GM23338 (cell line): ENCODE data around the gene USP48. TPM values are rescaled to one million over a fixed set of nuclear protein-coding genes. Genes with fewer than 3 reads are reported as not detected.
A peak's percentile ranks its signal among the peaks of the same experiment; 100 is the strongest.

ENCODE experiments used
- ATAC-seq: fragments of 200-7000 bp; cut with Tn5 transposase; 3 replicates; pipeline ENCODE4 v1.9.1; 2020
- DNase-seq: peaks from one replicate; pipeline ENCODE4 v3.0.0-alpha.2; 2015; ENCODE audit warnings: low spot score
- H2AFZ ChIP-seq: fragments of 200-600 bp; sonication (generic); 2 replicates; pipeline ENCODE4 v1.8.0; 2016; ENCODE audit warnings: antibody characterized with exemption, mild to moderate bottlenecking, moderate library complexity
- H3F3A ChIP-seq: fragments of 200-600 bp; sonication (generic); replicated peaks from 2 replicates; pipeline ENCODE4 v1.8.0; 2017; ENCODE audit warnings: antibody characterized with exemption, mixed run types, low read depth
- H3K27ac ChIP-seq: fragments of 200-600 bp; sonication (generic); 2 replicates; pipeline ENCODE4 v1.6.1; 2016; ENCODE audit warnings: low read depth
- H3K27me3 ChIP-seq: fragments of 200-600 bp; sonication (generic); 2 replicates; pipeline ENCODE4 v1.8.0; 2016; ENCODE audit warnings: mild to moderate bottlenecking, mixed run types, moderate library complexity; ENCODE audit not compliant: insufficient read depth
- H3K36me3 ChIP-seq: fragments of 200-600 bp; sonication (generic); 2 replicates; pipeline ENCODE4 v1.8.0; 2016; ENCODE audit warnings: mild to moderate bottlenecking; ENCODE audit not compliant: insufficient read depth
- H3K4me1 ChIP-seq: fragments of 200-600 bp; sonication (generic); 2 replicates; pipeline ENCODE4 v1.8.0; 2016; ENCODE audit warnings: mild to moderate bottlenecking, moderate library complexity; ENCODE audit not compliant: insufficient read depth
- H3K4me2 ChIP-seq: fragments of 200-600 bp; sonication (generic); 2 replicates; pipeline ENCODE4 v1.7.1; 2017; ENCODE audit warnings: mixed run types
- H3K4me3 ChIP-seq: fragments of 200-600 bp; sonication (generic); 2 replicates; pipeline ENCODE4 v1.6.1; 2016; ENCODE audit warnings: mixed run types
- H3K79me2 ChIP-seq: fragments of 200-600 bp; sonication (generic); replicated peaks from 2 replicates; pipeline ENCODE4 v1.8.0; 2017; ENCODE audit warnings: mild to moderate bottlenecking; ENCODE audit not compliant: insufficient read depth
- H3K9me2 ChIP-seq: fragments of 200-600 bp; sonication (generic); 2 replicates; pipeline ENCODE4 v1.8.0; 2017; ENCODE audit not compliant: insufficient read depth
- H4K20me1 ChIP-seq: fragments of 200-600 bp; sonication (generic); replicated peaks from 2 replicates; pipeline ENCODE4 v1.8.0; 2017; ENCODE audit warnings: mild to moderate bottlenecking; ENCODE audit not compliant: insufficient read depth
- H3K27ac Mint-ChIP-seq: 2 replicates; pipeline ENCODE4 v1.8.0; 2020; ENCODE audit warnings: inconsistent platforms, mild to moderate bottlenecking, moderate library complexity, mixed read lengths
- H3K27me3 Mint-ChIP-seq: 3 replicates; pipeline ENCODE4 v1.8.0; 2022; ENCODE audit warnings: low read depth, mild to moderate bottlenecking, moderate library complexity, mixed read lengths, inconsistent platforms; ENCODE audit not compliant: insufficient read depth, poor library complexity
- H3K36me3 Mint-ChIP-seq: 3 replicates; pipeline ENCODE4 v1.8.0; 2021; ENCODE audit warnings: low read depth, mild to moderate bottlenecking, inconsistent platforms, moderate library complexity, mixed read lengths
- H3K4me1 Mint-ChIP-seq: 3 replicates; pipeline ENCODE4 v1.8.0; 2020; ENCODE audit warnings: mild to moderate bottlenecking, inconsistent platforms, mixed read lengths
- H3K4me3 Mint-ChIP-seq: 3 replicates; pipeline ENCODE4 v1.8.0; 2021; ENCODE audit warnings: moderate library complexity, mild to moderate bottlenecking, inconsistent platforms, mixed read lengths
- H3K9me3 Mint-ChIP-seq: 3 replicates; pipeline ENCODE4 v1.8.0; 2020; ENCODE audit warnings: moderate library complexity, mild to moderate bottlenecking, inconsistent platforms, mixed read lengths
- CREB1 ChIP-seq: fragments of 250-450 bp; sonication (Bioruptor Pico); IDR thresholded peaks from 2 replicates; pipeline ENCODE4 v1.5.0; 2020; ENCODE audit warnings: low read depth, mild to moderate bottlenecking, moderate library complexity
- EZH2 ChIP-seq: fragments of 200-600 bp; sonication (generic); IDR thresholded peaks from one replicate; pipeline ENCODE4 v1.8.0; 2017; ENCODE audit warnings: antibody characterized with exemption, mild to moderate bottlenecking, low read depth; ENCODE audit not compliant: unreplicated experiment
- EZH2phosphoT487 ChIP-seq: fragments of 200-600 bp; sonication (generic); IDR thresholded peaks from one replicate; pipeline ENCODE4 v1.8.1; 2018; ENCODE audit warnings: antibody characterized with exemption; ENCODE audit not compliant: unreplicated experiment
- JUNB ChIP-seq: IDR thresholded peaks from one replicate; pipeline ENCODE4 v1.6.1; 2016; ENCODE audit warnings: antibody characterized with exemption; ENCODE audit not compliant: unreplicated experiment
- NANOG ChIP-seq: IDR thresholded peaks from 2 replicates; pipeline ENCODE4 v1.6.1; 2016; ENCODE audit warnings: antibody characterized with exemption, borderline replicate concordance
- POLR2AphosphoS5 ChIP-seq: IDR thresholded peaks from 2 replicates; pipeline ENCODE4 v1.6.1; 2016; ENCODE audit warnings: antibody characterized with exemption, low read depth
- STAT1 ChIP-seq: IDR thresholded peaks from one replicate; pipeline ENCODE4 v1.6.1; 2016; ENCODE audit warnings: antibody characterized with exemption; ENCODE audit not compliant: unreplicated experiment
- ZNF114 ChIP-seq: fragments of 250-450 bp; sonication (Bioruptor Pico); IDR thresholded peaks from 2 replicates; pipeline ENCODE4 v1.5.0; 2020; ENCODE audit warnings: mild to moderate bottlenecking, moderate library complexity
- ZNF331 ChIP-seq: fragments of 250-450 bp; sonication (Bioruptor Pico); IDR thresholded peaks from 2 replicates; pipeline ENCODE4 v1.5.0; 2020; ENCODE audit warnings: low read depth, mild to moderate bottlenecking, moderate library complexity
- polyA plus RNA-seq: library from polyadenylated mRNA; unstranded; fragments of >200 nt; fragmentation: Nextera tagmentation; extraction: Ambion mirVana; gene quantifications from 2 replicates; pipeline ENCODE4 v1.2.1, GENCODE V29; 2016
- total RNA-seq: library from RNA; depleted of rRNA; stranded (reverse); fragments of >200 nt; shearing (Covaris generic); gene quantifications from 2 replicates; pipeline ENCODE4 v1.2.3, GENCODE V29; 2014
- TF ChIP-seq, protein P1 (sequence below): IDR thresholded peaks from one replicate; pipeline ENCODE4 v1.6.1; 2018; ENCODE audit warnings: antibody characterized with exemption; ENCODE audit not compliant: unreplicated experiment
- TF ChIP-seq, protein P2 (sequence below), 2 experiments: fragments of 200-600 bp in 1 of 2; sonication (generic) in 1 of 2; conservative IDR thresholded peaks; 2 replicates each; pipeline versions ENCODE4 v1.5.1 to v1.6.1; 2016 to 2017; ENCODE audit warnings: antibody characterized with exemption in 2 of 2, low read depth in 2 of 2, mild to moderate bottlenecking in 2 of 2, moderate library complexity in 1 of 2
- TF ChIP-seq, protein P3 (sequence below): IDR thresholded peaks from 2 replicates; pipeline ENCODE4 v1.6.1; 2016; ENCODE audit warnings: antibody characterized with exemption
- TF ChIP-seq, protein P4 (sequence below): fragments of 250-450 bp; sonication (Bioruptor Pico); IDR thresholded peaks from 2 replicates; pipeline ENCODE4 v1.5.0; 2020; ENCODE audit warnings: mild to moderate bottlenecking, moderate library complexity

Gene USP48
- total and polyA plus RNA-seq, 2 experiments from 2014 or later: 85.9 to 151 TPM

DNA sequence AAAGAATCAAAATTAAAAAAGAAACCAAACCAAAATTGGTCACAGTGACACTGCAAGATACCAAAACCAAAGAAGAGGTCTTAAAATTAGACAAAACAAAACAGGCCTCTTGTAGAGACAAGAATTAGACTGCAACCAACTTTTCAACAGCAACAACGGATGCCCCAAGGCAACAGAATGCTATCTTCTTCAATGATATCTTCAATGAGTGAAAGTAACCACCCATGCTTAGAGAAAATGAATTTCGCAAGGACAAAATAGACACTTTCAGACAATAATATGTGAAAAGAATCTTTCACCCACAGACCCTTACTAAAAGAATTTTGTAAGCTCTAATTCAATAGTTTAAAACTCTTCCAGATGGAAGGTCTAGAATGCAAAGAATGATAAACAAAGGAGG is 41.7 kb downstream of the USP48 start:
- H3K36me3 ChIP-seq: peaks cover 8% of the 10 kb centered on the region; the same call in 1 of the 2 replicates

More for the DNA sequence above, 41.7 kb downstream of the USP48 start:
- H3K4me2 ChIP-seq: no peak overlapping the region
- no peak overlapping the region for H2AFZ ChIP-seq
- H3K27ac ChIP-seq: no peak overlapping the region
- Mint-ChIP-seq H3K27ac (peak overlapping the region; percentile 10; the same call in 1 of the 2 replicates), H3K4me1 (no peaks in the 10 kb centered on the region), H3K36me3 (peaks cover 14% of the 10 kb centered on the region; the same call in 2 of the 3 replicates), H3K4me3 (no peak overlapping the region), H3K27me3 (peaks cover 3% of the 10 kb centered on the region), H3K9me3 (no peaks in the 10 kb centered on the region)
- no peaks in the 10 kb centered on the region for H3K9me2 ChIP-seq
- no peaks in the 10 kb centered on the region; the same call in 1 of the 2 replicates for H3F3A ChIP-seq
- no peak for DNase-seq
- no peaks in the 10 kb centered on the region for H3K27me3 ChIP-seq
- H4K20me1 ChIP-seq: peaks cover 15% of the 10 kb centered on the region; the same call in 1 of the 2 replicates
- ATAC-seq: no peak
- TF ChIP-seq ZNF331 (no peak), EZH2 (no peak), ZNF114 (CRISPR knock-in tag) (no peak), EZH2phosphoT487 (no peak), NANOG (no peak), CREB1 (CRISPR knock-in tag) (no peak), POLR2AphosphoS5 (no peak), JUNB (no peak), STAT1 (no peak)
- TF ChIP-seq, protein P1, sequence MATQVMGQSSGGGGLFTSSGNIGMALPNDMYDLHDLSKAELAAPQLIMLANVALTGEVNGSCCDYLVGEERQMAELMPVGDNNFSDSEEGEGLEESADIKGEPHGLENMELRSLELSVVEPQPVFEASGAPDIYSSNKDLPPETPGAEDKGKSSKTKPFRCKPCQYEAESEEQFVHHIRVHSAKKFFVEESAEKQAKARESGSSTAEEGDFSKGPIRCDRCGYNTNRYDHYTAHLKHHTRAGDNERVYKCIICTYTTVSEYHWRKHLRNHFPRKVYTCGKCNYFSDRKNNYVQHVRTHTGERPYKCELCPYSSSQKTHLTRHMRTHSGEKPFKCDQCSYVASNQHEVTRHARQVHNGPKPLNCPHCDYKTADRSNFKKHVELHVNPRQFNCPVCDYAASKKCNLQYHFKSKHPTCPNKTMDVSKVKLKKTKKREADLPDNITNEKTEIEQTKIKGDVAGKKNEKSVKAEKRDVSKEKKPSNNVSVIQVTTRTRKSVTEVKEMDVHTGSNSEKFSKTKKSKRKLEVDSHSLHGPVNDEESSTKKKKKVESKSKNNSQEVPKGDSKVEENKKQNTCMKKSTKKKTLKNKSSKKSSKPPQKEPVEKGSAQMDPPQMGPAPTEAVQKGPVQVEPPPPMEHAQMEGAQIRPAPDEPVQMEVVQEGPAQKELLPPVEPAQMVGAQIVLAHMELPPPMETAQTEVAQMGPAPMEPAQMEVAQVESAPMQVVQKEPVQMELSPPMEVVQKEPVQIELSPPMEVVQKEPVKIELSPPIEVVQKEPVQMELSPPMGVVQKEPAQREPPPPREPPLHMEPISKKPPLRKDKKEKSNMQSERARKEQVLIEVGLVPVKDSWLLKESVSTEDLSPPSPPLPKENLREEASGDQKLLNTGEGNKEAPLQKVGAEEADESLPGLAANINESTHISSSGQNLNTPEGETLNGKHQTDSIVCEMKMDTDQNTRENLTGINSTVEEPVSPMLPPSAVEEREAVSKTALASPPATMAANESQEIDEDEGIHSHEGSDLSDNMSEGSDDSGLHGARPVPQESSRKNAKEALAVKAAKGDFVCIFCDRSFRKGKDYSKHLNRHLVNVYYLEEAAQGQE: no peak
- TF ChIP-seq, protein P2, sequence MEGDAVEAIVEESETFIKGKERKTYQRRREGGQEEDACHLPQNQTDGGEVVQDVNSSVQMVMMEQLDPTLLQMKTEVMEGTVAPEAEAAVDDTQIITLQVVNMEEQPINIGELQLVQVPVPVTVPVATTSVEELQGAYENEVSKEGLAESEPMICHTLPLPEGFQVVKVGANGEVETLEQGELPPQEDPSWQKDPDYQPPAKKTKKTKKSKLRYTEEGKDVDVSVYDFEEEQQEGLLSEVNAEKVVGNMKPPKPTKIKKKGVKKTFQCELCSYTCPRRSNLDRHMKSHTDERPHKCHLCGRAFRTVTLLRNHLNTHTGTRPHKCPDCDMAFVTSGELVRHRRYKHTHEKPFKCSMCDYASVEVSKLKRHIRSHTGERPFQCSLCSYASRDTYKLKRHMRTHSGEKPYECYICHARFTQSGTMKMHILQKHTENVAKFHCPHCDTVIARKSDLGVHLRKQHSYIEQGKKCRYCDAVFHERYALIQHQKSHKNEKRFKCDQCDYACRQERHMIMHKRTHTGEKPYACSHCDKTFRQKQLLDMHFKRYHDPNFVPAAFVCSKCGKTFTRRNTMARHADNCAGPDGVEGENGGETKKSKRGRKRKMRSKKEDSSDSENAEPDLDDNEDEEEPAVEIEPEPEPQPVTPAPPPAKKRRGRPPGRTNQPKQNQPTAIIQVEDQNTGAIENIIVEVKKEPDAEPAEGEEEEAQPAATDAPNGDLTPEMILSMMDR (conservative IDR thresholded peaks at IDR 0.05; ENCODE audit: low read depth in 2 of 2): no peak
- TF ChIP-seq, protein P3, sequence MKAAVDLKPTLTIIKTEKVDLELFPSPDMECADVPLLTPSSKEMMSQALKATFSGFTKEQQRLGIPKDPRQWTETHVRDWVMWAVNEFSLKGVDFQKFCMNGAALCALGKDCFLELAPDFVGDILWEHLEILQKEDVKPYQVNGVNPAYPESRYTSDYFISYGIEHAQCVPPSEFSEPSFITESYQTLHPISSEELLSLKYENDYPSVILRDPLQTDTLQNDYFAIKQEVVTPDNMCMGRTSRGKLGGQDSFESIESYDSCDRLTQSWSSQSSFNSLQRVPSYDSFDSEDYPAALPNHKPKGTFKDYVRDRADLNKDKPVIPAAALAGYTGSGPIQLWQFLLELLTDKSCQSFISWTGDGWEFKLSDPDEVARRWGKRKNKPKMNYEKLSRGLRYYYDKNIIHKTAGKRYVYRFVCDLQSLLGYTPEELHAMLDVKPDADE: no peak
- TF ChIP-seq, protein P4, sequence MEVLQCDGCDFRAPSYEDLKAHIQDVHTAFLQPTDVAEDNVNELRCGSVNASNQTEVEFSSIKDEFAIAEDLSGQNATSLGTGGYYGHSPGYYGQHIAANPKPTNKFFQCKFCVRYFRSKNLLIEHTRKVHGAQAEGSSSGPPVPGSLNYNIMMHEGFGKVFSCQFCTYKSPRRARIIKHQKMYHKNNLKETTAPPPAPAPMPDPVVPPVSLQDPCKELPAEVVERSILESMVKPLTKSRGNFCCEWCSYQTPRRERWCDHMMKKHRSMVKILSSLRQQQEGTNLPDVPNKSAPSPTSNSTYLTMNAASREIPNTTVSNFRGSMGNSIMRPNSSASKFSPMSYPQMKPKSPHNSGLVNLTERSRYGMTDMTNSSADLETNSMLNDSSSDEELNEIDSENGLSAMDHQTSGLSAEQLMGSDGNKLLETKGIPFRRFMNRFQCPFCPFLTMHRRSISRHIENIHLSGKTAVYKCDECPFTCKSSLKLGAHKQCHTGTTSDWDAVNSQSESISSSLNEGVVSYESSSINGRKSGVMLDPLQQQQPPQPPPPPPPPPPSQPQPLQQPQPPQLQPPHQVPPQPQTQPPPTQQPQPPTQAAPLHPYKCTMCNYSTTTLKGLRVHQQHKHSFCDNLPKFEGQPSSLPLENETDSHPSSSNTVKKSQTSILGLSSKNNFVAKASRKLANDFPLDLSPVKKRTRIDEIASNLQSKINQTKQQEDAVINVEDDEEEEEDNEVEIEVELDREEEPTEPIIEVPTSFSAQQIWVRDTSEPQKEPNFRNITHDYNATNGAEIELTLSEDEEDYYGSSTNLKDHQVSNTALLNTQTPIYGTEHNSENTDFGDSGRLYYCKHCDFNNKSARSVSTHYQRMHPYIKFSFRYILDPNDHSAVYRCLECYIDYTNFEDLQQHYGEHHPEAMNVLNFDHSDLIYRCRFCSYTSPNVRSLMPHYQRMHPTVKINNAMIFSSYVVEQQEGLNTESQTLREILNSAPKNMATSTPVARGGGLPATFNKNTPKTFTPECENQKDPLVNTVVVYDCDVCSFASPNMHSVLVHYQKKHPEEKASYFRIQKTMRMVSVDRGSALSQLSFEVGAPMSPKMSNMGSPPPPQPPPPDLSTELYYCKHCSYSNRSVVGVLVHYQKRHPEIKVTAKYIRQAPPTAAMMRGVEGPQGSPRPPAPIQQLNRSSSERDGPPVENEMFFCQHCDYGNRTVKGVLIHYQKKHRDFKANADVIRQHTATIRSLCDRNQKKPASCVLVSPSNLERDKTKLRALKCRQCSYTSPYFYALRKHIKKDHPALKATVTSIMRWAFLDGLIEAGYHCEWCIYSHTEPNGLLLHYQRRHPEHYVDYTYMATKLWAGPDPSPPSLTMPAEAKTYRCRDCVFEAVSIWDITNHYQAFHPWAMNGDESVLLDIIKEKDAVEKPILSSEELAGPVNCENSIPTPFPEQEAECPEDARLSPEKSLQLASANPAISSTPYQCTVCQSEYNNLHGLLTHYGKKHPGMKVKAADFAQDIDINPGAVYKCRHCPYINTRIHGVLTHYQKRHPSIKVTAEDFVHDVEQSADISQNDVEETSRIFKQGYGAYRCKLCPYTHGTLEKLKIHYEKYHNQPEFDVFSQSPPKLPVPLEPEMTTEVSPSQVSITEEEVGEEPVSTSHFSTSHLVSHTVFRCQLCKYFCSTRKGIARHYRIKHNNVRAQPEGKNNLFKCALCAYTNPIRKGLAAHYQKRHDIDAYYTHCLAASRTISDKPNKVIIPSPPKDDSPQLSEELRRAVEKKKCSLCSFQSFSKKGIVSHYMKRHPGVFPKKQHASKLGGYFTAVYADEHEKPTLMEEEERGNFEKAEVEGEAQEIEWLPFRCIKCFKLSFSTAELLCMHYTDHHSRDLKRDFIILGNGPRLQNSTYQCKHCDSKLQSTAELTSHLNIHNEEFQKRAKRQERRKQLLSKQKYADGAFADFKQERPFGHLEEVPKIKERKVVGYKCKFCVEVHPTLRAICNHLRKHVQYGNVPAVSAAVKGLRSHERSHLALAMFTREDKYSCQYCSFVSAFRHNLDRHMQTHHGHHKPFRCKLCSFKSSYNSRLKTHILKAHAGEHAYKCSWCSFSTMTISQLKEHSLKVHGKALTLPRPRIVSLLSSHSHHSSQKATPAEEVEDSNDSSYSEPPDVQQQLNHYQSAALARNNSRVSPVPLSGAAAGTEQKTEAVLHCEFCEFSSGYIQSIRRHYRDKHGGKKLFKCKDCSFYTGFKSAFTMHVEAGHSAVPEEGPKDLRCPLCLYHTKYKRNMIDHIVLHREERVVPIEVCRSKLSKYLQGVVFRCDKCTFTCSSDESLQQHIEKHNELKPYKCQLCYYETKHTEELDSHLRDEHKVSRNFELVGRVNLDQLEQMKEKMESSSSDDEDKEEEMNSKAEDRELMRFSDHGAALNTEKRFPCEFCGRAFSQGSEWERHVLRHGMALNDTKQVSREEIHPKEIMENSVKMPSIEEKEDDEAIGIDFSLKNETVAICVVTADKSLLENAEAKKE (CRISPR knock-in tag): no peak
- no peaks in the 10 kb centered on the region for H3K4me1 ChIP-seq
- H3K4me3 ChIP-seq: no peak overlapping the region
- no peaks in the 10 kb centered on the region; the same call in 1 of the 2 replicates for H3K79me2 ChIP-seq
